RPMI7951 (cell line): ENCODE results near the gene EPHA5. TPM values are rescaled to one million over a fixed set of nuclear protein-coding genes. Genes with fewer than 3 reads are reported as not detected.
A peak's percentile ranks its signal among the peaks of the same experiment; 100 is the strongest.

Source experiments
- DNase-seq: peaks from one replicate; pipeline ENCODE4 v3.0.0-alpha.2; 2012; ENCODE audit warnings: low read depth
- total RNA-seq: library from RNA; depleted of rRNA; stranded (reverse); fragments of >200 nt; shearing (Covaris generic); gene quantifications from 2 replicates; pipeline ENCODE4 v1.2.3, GENCODE V29; 2014

Gene EPHA5
- total RNA-seq, 1 experiment from 2014 or later: 0.36 TPM

GRCh38 chr4:65624651-65625050 lies 45.6 kb downstream of the EPHA5 start:
- no peak for DNase-seq

GRCh38 chr4:65623506-65623905 lies 46.8 kb downstream of the EPHA5 start:
- DNase-seq: peak; percentile 24

GRCh38 chr4:65617416-65617815 lies 52.9 kb downstream of the EPHA5 start:
- no peak for DNase-seq

GRCh38 chr4:65604515-65604914 lies 65.8 kb downstream of the EPHA5 start:
- no peak for DNase-seq

DNA sequence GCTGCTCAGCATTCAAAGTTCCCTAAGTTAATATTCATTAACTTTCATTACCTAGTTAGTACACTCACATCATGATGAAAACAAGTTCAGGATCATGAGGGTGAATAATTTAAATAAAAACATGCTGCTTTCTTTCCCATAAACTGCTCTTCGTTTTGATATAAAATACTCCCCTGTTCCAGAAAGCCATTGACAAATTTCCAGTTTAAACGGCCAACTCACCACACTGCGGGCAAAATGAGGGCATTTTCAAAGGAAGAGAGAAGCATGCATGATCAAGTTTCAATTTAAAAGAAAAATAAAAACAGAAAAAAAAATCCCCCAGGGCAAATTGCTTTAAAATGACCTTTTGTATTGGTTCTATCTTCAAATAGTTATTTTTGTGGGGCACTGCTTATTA lies 69.6 kb downstream of the EPHA5 start:
- DNase-seq: no peak

DNA sequence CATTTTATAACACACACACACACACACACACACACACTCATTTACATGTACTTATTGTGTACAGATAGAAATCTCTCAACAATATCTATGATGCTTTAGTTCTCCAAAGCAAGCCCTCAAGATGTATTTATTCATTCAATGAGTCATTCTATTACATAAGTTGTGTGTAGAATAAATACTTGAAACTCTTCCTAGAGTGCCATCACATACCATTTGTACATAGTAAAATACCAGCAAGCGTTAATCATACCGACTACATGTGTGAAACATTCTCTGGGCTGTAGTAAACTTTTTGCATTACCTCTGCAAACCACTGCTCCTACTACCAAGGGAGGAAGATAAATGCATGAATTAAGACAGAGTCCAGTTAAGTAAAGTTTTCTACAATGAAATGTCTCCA lies 70.9 kb downstream of the EPHA5 start:
- DNase-seq: no peak

- DNase-seq: no peak
Measured at GRCh38 chr4:65597697-65598096, 72.6 kb downstream of the EPHA5 start.

GRCh38 chr4:65592089-65592488 lies 78.2 kb downstream of the EPHA5 start:
- no peak for DNase-seq

- DNase-seq: no peak
Measured at GRCh38 chr4:65589921-65590320, 80.4 kb downstream of the EPHA5 start.

DNA sequence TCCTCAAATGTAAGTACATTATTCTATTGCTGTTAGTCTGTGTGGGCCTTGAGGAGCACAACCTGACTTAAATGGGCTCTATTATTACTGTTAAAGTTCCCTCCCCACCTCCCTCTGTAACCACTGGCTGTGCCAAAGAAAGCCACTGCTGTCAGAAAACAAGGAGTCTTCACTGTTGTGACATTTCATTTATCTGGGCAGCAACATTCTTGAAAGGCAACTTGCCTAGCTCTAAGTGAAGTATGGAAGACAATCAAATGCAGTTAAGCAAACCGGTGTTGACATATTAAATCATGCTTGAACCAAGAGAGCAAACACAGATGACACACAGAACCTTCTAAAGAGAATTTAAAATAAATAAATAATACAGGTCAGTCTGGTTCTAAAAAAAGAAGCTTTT lies 81.0 kb downstream of the EPHA5 start:
- DNase-seq: no peak

DNA sequence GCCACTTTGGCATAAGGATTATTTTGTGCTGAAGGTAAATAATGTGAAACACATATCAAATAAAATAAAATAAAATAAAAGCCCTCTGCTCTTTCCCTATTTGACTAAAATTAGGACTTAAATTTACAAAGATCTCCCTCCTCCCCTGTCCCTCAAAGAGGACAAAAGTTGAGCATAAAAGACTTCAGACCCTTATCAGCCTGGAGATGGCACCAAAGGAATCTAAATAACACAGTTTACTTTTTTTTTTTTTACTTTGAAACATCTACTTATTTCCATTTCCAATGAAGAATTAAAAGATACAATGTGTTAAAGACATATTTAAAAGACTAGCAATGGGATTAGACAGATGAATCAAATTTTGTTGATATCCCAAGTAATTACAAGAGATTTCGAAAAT lies 89.7 kb downstream of the EPHA5 start:
- DNase-seq: peak; percentile 6

DNA sequence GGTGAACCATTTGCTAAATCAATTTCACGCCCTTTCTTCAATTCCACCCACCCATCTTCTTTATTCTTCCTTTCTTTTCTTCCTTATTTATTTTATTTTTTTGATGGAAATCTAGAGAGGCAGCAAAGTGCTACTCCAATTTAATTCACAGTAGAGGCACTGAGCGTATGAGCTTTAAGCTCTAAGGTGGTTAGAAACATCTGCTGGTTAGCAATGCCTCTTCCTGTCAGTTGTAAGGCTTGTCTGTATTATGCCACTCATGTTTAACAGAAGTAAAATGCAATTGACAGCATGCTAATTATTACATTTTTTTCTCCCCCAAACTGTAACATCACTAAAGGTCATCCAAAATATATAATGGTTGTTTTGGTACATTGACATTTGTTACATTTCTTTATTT lies 103.8 kb downstream of the EPHA5 start:
- no peak for DNase-seq

- DNase-seq: no peak
Measured at GRCh38 chr4:65561164-65561563, 109.1 kb downstream of the EPHA5 start.

DNA sequence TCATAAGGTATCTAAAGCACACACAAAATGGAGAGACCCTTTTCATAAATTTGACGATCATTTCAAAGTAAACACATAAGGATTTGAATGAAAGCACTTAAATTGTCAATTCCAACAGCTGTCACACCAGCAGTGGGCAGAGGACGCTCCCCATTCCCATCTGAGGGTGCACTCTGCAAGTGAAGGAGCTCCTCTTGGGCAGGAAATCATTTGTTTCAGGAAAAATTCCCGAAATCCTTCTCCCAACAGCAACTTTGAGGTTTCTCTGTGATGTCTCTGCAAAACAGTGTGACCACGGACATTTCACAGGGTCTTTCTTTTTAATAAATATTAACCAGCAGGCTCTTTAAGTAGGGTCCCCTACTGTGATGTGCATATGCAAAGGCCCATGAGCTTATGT lies 111.0 kb downstream of the EPHA5 start:
- no peak for DNase-seq

GRCh38 chr4:65552057-65552456 lies 118.2 kb downstream of the EPHA5 start:
- DNase-seq: no peak

DNA sequence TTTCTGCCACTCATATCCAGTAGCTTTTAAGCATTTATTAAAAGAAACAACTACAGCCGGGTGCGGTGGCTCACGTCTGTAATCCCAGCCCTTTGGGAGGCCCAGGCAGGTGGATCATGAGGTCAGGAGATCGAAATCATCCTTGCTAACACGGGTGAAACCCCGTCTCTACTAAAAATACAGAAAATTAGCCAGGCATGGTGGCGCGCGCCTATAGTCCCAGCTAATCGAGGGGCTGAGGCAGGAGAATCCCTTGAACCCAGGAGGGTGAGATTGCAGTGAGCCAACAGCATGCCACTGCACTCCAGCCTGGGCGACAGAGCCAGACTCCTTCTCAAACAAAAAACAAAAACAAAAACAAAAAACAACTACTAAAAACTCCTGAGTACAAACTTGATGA lies 119.8 kb downstream of the EPHA5 start:
- no peak for DNase-seq

GRCh38 chr4:65546882-65547416 lies 123.3 kb downstream of the EPHA5 start:
- no peak for DNase-seq

GRCh38 chr4:65538571-65538970 lies 131.7 kb downstream of the EPHA5 start:
- no peak for DNase-seq

DNA sequence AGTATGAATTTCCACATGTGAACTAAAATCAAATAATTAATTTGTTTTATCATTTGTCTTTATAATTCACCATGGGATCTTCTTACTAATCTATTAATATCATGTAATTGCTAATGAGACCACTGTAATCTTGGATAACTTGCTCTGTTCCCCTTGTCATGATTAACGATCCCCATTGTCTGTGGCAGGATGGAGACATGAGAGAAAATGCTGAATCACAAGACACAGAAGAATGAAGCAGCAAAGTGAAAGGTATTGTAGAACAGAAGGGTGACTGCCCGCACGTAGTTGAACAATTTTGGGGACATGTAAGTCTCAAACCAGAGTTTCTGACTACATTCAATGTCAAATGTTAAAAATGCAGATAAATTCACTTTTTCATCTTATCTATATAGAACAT lies 135.2 kb downstream of the EPHA5 start:
- DNase-seq: no peak

- no peak for DNase-seq
Measured at GRCh38 chr4:65521666-65522065, 148.6 kb downstream of the EPHA5 start.

- DNase-seq: no peak
Measured at GRCh38 chr4:65515646-65516045, 154.6 kb downstream of the EPHA5 start.

DNA sequence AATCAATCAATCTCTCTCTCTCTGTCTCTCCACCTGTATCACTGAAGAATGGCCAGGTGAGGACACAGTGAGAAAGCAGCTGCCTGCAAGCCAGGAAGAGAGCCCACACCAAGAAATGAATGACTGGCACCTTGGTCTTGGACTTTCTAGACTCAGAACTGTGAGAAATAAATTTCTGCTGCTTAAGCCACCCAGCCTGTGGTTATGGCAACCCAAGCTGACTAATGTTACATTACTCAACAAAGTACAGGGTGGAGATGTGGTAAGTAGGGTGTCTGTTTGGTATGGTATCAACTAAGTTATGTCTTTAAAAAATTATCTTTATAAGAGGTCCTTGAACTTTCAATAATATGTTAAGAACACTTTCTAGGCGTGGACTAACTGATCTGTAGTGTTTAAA lies 159.3 kb downstream of the EPHA5 start:
- peak; percentile 54 for DNase-seq

DNA sequence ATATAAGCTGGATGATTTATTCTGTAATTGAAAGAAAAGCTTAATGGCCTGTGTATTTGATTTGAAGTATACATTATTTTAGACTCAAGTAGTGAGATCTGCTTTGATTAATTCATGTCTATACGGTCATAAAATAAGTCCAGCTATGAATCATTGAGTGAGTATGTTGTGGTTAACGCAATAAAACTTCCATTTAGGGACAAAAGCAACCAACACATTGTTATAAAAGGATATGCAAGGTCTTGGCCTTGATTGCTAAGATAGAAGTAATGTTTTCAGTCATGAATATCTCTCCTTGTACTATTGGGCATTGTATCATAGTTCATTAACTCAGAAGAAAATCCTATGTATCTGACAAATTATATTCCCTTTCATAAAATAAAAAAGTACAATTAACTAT lies 162.1 kb downstream of the EPHA5 start:
- DNase-seq: peak; percentile 85

DNA sequence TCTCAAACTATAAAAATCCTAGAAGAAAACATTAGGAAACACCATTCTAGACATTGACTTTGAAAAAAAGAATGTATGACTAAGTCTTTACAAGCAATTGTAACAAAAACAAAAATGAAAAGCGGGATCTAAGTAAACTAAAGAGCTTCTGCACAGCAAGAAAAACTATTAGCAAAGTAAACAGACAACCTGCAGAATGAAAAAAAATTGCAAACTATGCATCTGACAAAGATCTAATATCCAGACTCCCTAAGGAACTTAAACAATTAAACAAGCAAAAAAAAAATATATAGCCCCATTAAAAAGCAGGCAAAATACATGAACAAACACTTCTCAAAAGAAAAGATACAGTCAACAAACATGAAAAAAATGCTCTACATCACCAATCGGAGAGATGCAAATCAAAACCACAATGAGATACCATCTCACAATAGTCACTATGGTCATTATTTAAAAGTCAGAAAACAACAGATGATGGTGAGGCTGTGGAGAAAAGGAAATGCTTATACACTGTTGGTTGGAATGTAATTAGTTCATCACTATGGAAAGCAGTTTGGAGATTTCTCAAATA lies 168.1 kb downstream of the EPHA5 start:
- DNase-seq: peak; percentile 63
